HUDEP-2 (cell line): Measurements from ENCODE around the gene GJC3.
"Not testable (repeated sequence)": the region's sequence is repeated elsewhere in the genome, so short reads cannot be mapped to it uniquely, and the experiment has no call there.

Source experiments
- DNase-seq, 76 experiments: peaks; one replicate each; lab custom pipeline; 2025; ENCODE audit not compliant: unreplicated experiment in 76 of 76; lab: John Stamatoyannopoulos, UW

Gene GJC3

GRCh38 chr7:99928994-99929729 is at the start of gene GJC3:
TSS of gene GJC3 (minus strand) at chr7:99929620. CDS start at chr7:99929620, 0 bp downstream.
- peak in 4 of 76 experiments; percentile 2 to 9 (median 4) for DNase-seq

- no peak for DNase-seq
Measured at GRCh38 chr7:99976626-99977025, 47.2 kb upstream of the GJC3 start.

GRCh38 chr7:99975782-99976521 is 46.5 kb upstream of the GJC3 start, which contains the start of gene AZGP1:
TSS of gene AZGP1 (minus strand) at chr7:99976031. CDS start at chr7:99976020, 11 bp downstream.
- peak in 40 of 76 experiments; percentile 2 to 62 (median 24) for DNase-seq

GRCh38 chr7:99974681-99975080 is 45.3 kb upstream of the GJC3 start:
- no peak for DNase-seq

- DNase-seq = not testable (repeated sequence)
Measured at GRCh38 chr7:99973817-99974216, 44.4 kb upstream of the GJC3 start.

GRCh38 chr7:99971242-99971641 is 41.8 kb upstream of the GJC3 start:
- no peak for DNase-seq

- DNase-seq = not testable (repeated sequence)
Measured at GRCh38 chr7:99969813-99970212, 40.4 kb upstream of the GJC3 start.

- no peak for DNase-seq
Measured at GRCh38 chr7:99969298-99969697, 39.9 kb upstream of the GJC3 start.

- no peak for DNase-seq
Measured at GRCh38 chr7:99958564-99959227, 29.3 kb upstream of the GJC3 start.

GRCh38 chr7:99955247-99955646 is 25.8 kb upstream of the GJC3 start:
- no peak for DNase-seq

GRCh38 chr7:99954643-99955042 is 25.2 kb upstream of the GJC3 start:
- not testable (repeated sequence) for DNase-seq

- DNase-seq = no peak
Measured at GRCh38 chr7:99953649-99954048, 24.2 kb upstream of the GJC3 start.

GRCh38 chr7:99952649-99953048 is 23.2 kb upstream of the GJC3 start:
- DNase-seq = not testable (repeated sequence)

GRCh38 chr7:99950819-99951218 is 21.4 kb upstream of the GJC3 start:
- DNase-seq = not testable (repeated sequence)

GRCh38 chr7:99949645-99950228 is 20.3 kb upstream of the GJC3 start:
- DNase-seq = peak in 1 of 76 experiments; percentile 9

GRCh38 chr7:99947608-99948007 is 18.2 kb upstream of the GJC3 start:
- DNase-seq = no peak

- DNase-seq = no peak
Measured at GRCh38 chr7:99944497-99945070, 15.2 kb upstream of the GJC3 start.

GRCh38 chr7:99943641-99944496 is 14.4 kb upstream of the GJC3 start:
- DNase-seq = no peak

- DNase-seq = no peak
Measured at GRCh38 chr7:99938296-99938695, 8.9 kb upstream of the GJC3 start.

GRCh38 chr7:99935009-99935408 is 5.6 kb upstream of the GJC3 start:
- peak in 35 of 76 experiments; percentile 3 to 55 (median 17) for DNase-seq
